T-cell (primary cell): ENCODE data around the gene LRRIQ4. TPM values are rescaled to one million over a fixed set of nuclear protein-coding genes. Genes with fewer than 3 reads are reported as not detected.
A peak's percentile ranks its signal among the peaks of the same experiment; 100 is the strongest.

ENCODE experiments used
- ATAC-seq, 4 experiments: fragments of 200-7000 bp in 3 of 4; fragments of 150-1000 bp in 1 of 4; cut with Tn5 transposase; replicated peaks in 1 of 4; 1 replicate in 3 of 4; 2 replicates in 1 of 4; pipeline ENCODE4 v1.10.0; 2021; ENCODE audit warnings: moderate library complexity in 3 of 4, mild to moderate bottlenecking in 2 of 4, moderate number of reproducible peaks in 1 of 4
- CTCF ChIA-PET, 2 donors: fragments of 300-600 bp; sonication (Branson Sonifier 250); formaldehyde crosslinking; loops; one replicate each; lab custom pipeline; 2022; ENCODE audit warnings: antibody characterized with exemption in 2 of 2; lab: Charles Lee
- POLR2A ChIA-PET, 2 donors: fragments of 300-600 bp; sonication (Branson Sonifier 250); formaldehyde crosslinking; loops; one replicate each; lab custom pipeline; 2022; ENCODE audit warnings: antibody characterized with exemption in 2 of 2; lab: Charles Lee
- DNase-seq, 35 experiments: peaks; one replicate each; pipeline versions ENCODE4 v3.0.0 to v3.0.0-alpha.2; 2013 to 2023
- H3K27ac ChIP-seq: one replicate; pipeline ENCODE4 v1.5.1; 2013; ENCODE audit warnings: low read length
- H3K27me3 ChIP-seq, 2 experiments: replicated peaks in 1 of 2; 1 replicate in 1 of 2; 2 replicates in 1 of 2; pipeline versions ENCODE4 v1.6.1 to v1.7.0; 2013; ENCODE audit warnings: low read length in 1 of 2, mixed read lengths in 1 of 2; ENCODE audit not compliant: control insufficient read depth in 2 of 2, insufficient read depth in 2 of 2; ENCODE audit errors: extremely low read depth in 1 of 2
- H3K36me3 ChIP-seq, 2 donors: 1 replicate in 1 of 2; 2 replicates in 1 of 2; pipeline versions ENCODE4 v1.6.1 to v1.7.0; 2013; ENCODE audit warnings: low read length in 1 of 2; ENCODE audit not compliant: control insufficient read depth in 2 of 2, insufficient read depth in 1 of 2; ENCODE audit errors: extremely low read depth in 1 of 2
- H3K4me1 ChIP-seq, 2 experiments: 1 replicate in 1 of 2; 2 replicates in 1 of 2; pipeline versions ENCODE4 v1.6.1 to v1.7.0; 2013; ENCODE audit warnings: low read length in 2 of 2, mixed read lengths in 1 of 2; ENCODE audit not compliant: insufficient read depth in 2 of 2, control insufficient read depth in 1 of 2; ENCODE audit errors: extremely low read depth in 1 of 2
- H3K4me3 ChIP-seq, 2 donors: 1 replicate in 1 of 2; 2 replicates in 1 of 2; pipeline versions ENCODE4 v1.5.1 to v1.7.0; 2013; ENCODE audit warnings: mild to moderate bottlenecking in 2 of 2, low read length in 1 of 2, moderate library complexity in 1 of 2; ENCODE audit not compliant: control insufficient read depth in 1 of 2; ENCODE audit errors: extremely low read depth in 1 of 2
- H3K9me3 ChIP-seq: 2 replicates; pipeline ENCODE4 v1.7.0; 2013
- H3K27ac Mint-ChIP-seq, 2 donors: one replicate each; pipeline ENCODE4 v1.8.0; 2020 to 2021; ENCODE audit warnings: mild to moderate bottlenecking in 2 of 2, mixed read lengths in 2 of 2
- H3K27me3 Mint-ChIP-seq, 2 donors: one replicate each; pipeline ENCODE4 v1.8.0; 2021 to 2022; ENCODE audit warnings: mixed read lengths in 2 of 2
- H3K36me3 Mint-ChIP-seq: one replicate; pipeline ENCODE4 v1.8.0; 2021; ENCODE audit warnings: mixed read lengths
- H3K4me1 Mint-ChIP-seq, 3 donors: one replicate each; pipeline ENCODE4 v1.8.0; 2020 to 2022; ENCODE audit warnings: mixed read lengths in 3 of 3, mild to moderate bottlenecking in 1 of 3
- H3K4me3 Mint-ChIP-seq, 3 donors: one replicate each; pipeline ENCODE4 v1.8.0; 2020 to 2022; ENCODE audit warnings: mild to moderate bottlenecking in 3 of 3, mixed read lengths in 3 of 3, moderate library complexity in 3 of 3
- H3K9me3 Mint-ChIP-seq, 3 donors: one replicate each; pipeline ENCODE4 v1.8.0; 2020 to 2022; ENCODE audit warnings: mixed read lengths in 3 of 3
- WGBS: methylation state at CpG from one replicate; pipeline ENCODE4 v1.1.5; 2013; ENCODE audit warnings: missing lambda C conversion rate; ENCODE audit not compliant: insufficient coverage; 5-methylcytosine and 5-hydroxymethylcytosine counted together
- total RNA-seq, 35 experiments: library from RNA in 6 of 35; stranded (reverse) in 6 of 35; fragments of 120-200 nt in 1 of 35; gene quantifications; one replicate each; pipeline versions ENCODE4 v1.2.1 to v1.2.4 and lab custom pipeline; 2013 to 2026

Gene LRRIQ4
- total RNA-seq, 5 donors from 2014 or later (not counting 1 experiment from before 2014, with no cell fraction given), result not detected

- no peaks in the 10 kb centered on the region for H3K36me3 Mint-ChIP-seq
- DNase-seq, result no peak
- no peaks in the 10 kb centered on the region for H3K4me1 Mint-ChIP-seq
- Histone ChIP-seq H3K4me3 (no peak overlapping the region), H3K9me3 (no peaks in the 10 kb centered on the region), H3K4me1 (no peaks in the 10 kb centered on the region), H3K27me3 (peaks cover 0 to 12% of the 10 kb centered on the region in 2 experiments), H3K27ac (no peak overlapping the region), H3K36me3 (no peaks in the 10 kb centered on the region)
- ChIA-PET POLR2A (no interaction called here), CTCF (no interaction called here)
- ATAC-seq, result no peak
- no peaks in the 10 kb centered on the region for H3K9me3 Mint-ChIP-seq
- WGBS, result no CpG with 5 or more reads among the region's 3 CpGs
- H3K4me3 Mint-ChIP-seq, result no peak overlapping the region
- H3K27me3 Mint-ChIP-seq, result peaks cover 5 to 8% of the 10 kb centered on the region in 2 donors
- no peak overlapping the region for H3K27ac Mint-ChIP-seq
Measured at GRCh38 chr3:169855514-169855913, 42.8 kb downstream of the LRRIQ4 start.

DNA sequence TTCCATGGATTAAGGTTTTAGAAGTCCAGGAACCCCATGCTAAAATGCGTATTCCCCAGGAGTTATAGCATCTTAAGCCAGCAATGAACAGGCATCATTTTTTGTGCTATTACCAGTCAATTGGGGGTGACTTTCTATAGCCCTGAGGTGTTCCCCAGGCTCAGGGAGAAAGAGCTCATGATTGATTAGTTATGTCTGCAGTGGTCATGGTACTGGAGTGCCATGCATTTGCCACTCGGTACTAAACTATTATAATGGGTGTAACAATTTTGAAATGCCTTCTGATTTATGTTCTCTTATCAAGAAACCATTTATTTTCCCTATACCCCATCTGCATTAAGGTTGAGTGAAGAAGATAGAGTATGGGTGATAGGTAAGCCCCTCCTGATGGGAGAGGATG is 45.1 kb downstream of the LRRIQ4 start:
- no CpG with 5 or more reads among the region's 2 CpGs for WGBS
- ChIA-PET POLR2A (interaction anchor here in 1 of 2 donors (0.5 kb wide), 1 partner anchor 14 kb away, joined by 7 read pairs; no protein-coding TSS in a partner anchor), CTCF (interaction anchor here in 1 of 2 donors (0.6 kb wide), 1 partner anchor 1236 kb away, joined by 3 read pairs; no protein-coding TSS in a partner anchor)
- Mint-ChIP-seq H3K27ac (no peak overlapping the region), H3K9me3 (no peaks in the 10 kb centered on the region), H3K36me3 (no peaks in the 10 kb centered on the region), H3K27me3 (peaks cover 5 to 8% of the 10 kb centered on the region in 2 donors), H3K4me3 (no peak overlapping the region), H3K4me1 (no peaks in the 10 kb centered on the region)
- no peaks in the 10 kb centered on the region for H3K36me3 ChIP-seq
- ATAC-seq, result no peak
- H3K4me3 ChIP-seq, result no peak overlapping the region
- no peak for DNase-seq
- no peaks in the 10 kb centered on the region for H3K4me1 ChIP-seq
- no peaks in the 10 kb centered on the region for H3K9me3 ChIP-seq
- H3K27me3 ChIP-seq, result peaks cover 0 to 12% of the 10 kb centered on the region in 2 experiments
- no peak overlapping the region for H3K27ac ChIP-seq

GRCh38 chr3:169861871-169862270 is 49.2 kb downstream of the LRRIQ4 start:
- Histone ChIP-seq H3K27me3 (peaks cover 0 to 4% of the 10 kb centered on the region in 2 experiments), H3K4me3 (no peak overlapping the region), H3K27ac (no peak overlapping the region), H3K4me1 (peaks cover 17 to 26% of the 10 kb centered on the region in 2 experiments), H3K36me3 (no peaks in the 10 kb centered on the region), H3K9me3 (no peaks in the 10 kb centered on the region)
- Mint-ChIP-seq H3K4me3 (no peak overlapping the region), H3K9me3 (no peaks in the 10 kb centered on the region), H3K4me1 (peaks cover 24 to 29% (median 25%) of the 10 kb centered on the region in 3 donors), H3K36me3 (no peaks in the 10 kb centered on the region), H3K27me3 (peaks cover 0 to 4% of the 10 kb centered on the region in 2 donors), H3K27ac (no peak overlapping the region)
- ChIA-PET POLR2A (interaction anchor here in 1 of 2 donors (0.6 kb wide), 1 partner anchor 17 kb away, joined by 6 read pairs; no protein-coding TSS in a partner anchor), CTCF (interaction anchor here (0.5 to 1.7 kb wide), 13 partner anchors 9 to 1012 kb away, joined by 3 to 9 read pairs (median 4); no protein-coding TSS in a partner anchor)
- ATAC-seq (no peak), DNase-seq (no peak)
- WGBS, result 76% methylated on average over 3 of the region's 5 CpGs

- Histone ChIP-seq H3K9me3 (no peaks in the 10 kb centered on the region), H3K27ac (no peak overlapping the region), H3K27me3 (peaks cover 0 to 4% of the 10 kb centered on the region in 2 experiments), H3K4me3 (no peak overlapping the region), H3K4me1 (peaks cover 17 to 26% of the 10 kb centered on the region in 2 experiments), H3K36me3 (no peaks in the 10 kb centered on the region)
- DNase-seq (peak; percentile 7 to 86 (median 42)), ATAC-seq (peak; percentile 56 to 75 (median 60))
- ChIA-PET POLR2A (no interaction called here), CTCF (interaction anchor here (0.6 to 1.5 kb wide), 11 partner anchors 10 to 223 kb away, joined by 3 to 4 read pairs (median 4); partner anchors contain the start of gene SEC62 (in 1 of the 2))
- H3K9me3 Mint-ChIP-seq, result no peaks in the 10 kb centered on the region
- H3K36me3 Mint-ChIP-seq, result no peaks in the 10 kb centered on the region
- H3K27ac Mint-ChIP-seq, result peak overlapping the region in 1 of 2 donors; percentile 22
- H3K4me3 Mint-ChIP-seq, result peak overlapping the region in 1 of 3 donors; percentile 47
- 14% methylated on average over 1 of the region's 6 CpGs for WGBS
- H3K27me3 Mint-ChIP-seq, result peaks cover 0 to 4% of the 10 kb centered on the region in 2 donors
- peaks cover 24 to 29% (median 25%) of the 10 kb centered on the region in 3 donors for H3K4me1 Mint-ChIP-seq
Measured at GRCh38 chr3:169863458-169863899, 50.8 kb downstream of the LRRIQ4 start.

- no peak overlapping the region for H3K4me3 ChIP-seq
- H3K36me3 Mint-ChIP-seq, result no peaks in the 10 kb centered on the region
- peaks cover 24 to 29% (median 25%) of the 10 kb centered on the region in 3 donors for H3K4me1 Mint-ChIP-seq
- peak overlapping the region in 1 of 2 donors; percentile 44 for H3K27ac Mint-ChIP-seq
- peaks cover 17 to 26% of the 10 kb centered on the region in 2 experiments for H3K4me1 ChIP-seq
- H3K9me3 Mint-ChIP-seq, result no peaks in the 10 kb centered on the region
- no peaks in the 10 kb centered on the region for H3K36me3 ChIP-seq
- WGBS, result no CpG with 5 or more reads among the region's 2 CpGs
- no peak for ATAC-seq
- POLR2A ChIA-PET, result no interaction called here
- H3K4me3 Mint-ChIP-seq, result no peak overlapping the region
- CTCF ChIA-PET, result interaction anchor here (0.7 to 1.5 kb wide), 4 partner anchors 23 to 946 kb away, joined by 3 to 5 read pairs (median 4); partner anchors contain the start of gene SEC62 (in 1 of the 2)
- no peaks in the 10 kb centered on the region for H3K9me3 ChIP-seq
- H3K27ac ChIP-seq, result no peak overlapping the region
- DNase-seq, result no peak
- H3K27me3 ChIP-seq, result peaks cover 0 to 4% of the 10 kb centered on the region in 2 experiments
- peaks cover 0 to 4% of the 10 kb centered on the region in 2 donors for H3K27me3 Mint-ChIP-seq
Measured at GRCh38 chr3:169864270-169864669, 51.6 kb downstream of the LRRIQ4 start.

GRCh38 chr3:169865176-169865767 is 52.6 kb downstream of the LRRIQ4 start:
- ATAC-seq (peak; percentile 78 to 85 (median 83)), DNase-seq (peak in 10 of 35 experiments; percentile 1 to 29 (median 14))
- H3K36me3 ChIP-seq, result no peaks in the 10 kb centered on the region
- Mint-ChIP-seq H3K4me1 (peaks cover 28 to 37% (median 29%) of the 10 kb centered on the region in 3 donors), H3K27ac (peak overlapping the region; percentile 88 to 92), H3K27me3 (peaks cover 0 to 4% of the 10 kb centered on the region in 2 donors), H3K4me3 (peak overlapping the region in 2 of 3 donors; percentile 15 to 56), H3K36me3 (no peaks in the 10 kb centered on the region), H3K9me3 (no peaks in the 10 kb centered on the region)
- WGBS, result 12% methylated on average over 4 of the region's 12 CpGs
- H3K9me3 ChIP-seq, result no peaks in the 10 kb centered on the region
- H3K4me3 ChIP-seq, result no peak overlapping the region
- H3K27me3 ChIP-seq, result peaks cover 0 to 4% of the 10 kb centered on the region in 2 experiments
- H3K27ac ChIP-seq, result no peak overlapping the region
- peaks cover 17 to 26% of the 10 kb centered on the region in 2 experiments for H3K4me1 ChIP-seq
- CTCF ChIA-PET, result interaction anchor here in 1 of 2 donors (0.8 kb wide), 2 partner anchors 171 to 285 kb away, joined by 3 read pairs; no protein-coding TSS in a partner anchor
- POLR2A ChIA-PET, result interaction anchor here in 1 of 2 donors (0.6 kb wide), 1 partner anchor 272 kb away, joined by 3 read pairs; no protein-coding TSS in a partner anchor
